ENCODE results near the gene MAPRE3. TPM values are rescaled to one million over a fixed set of nuclear protein-coding genes. Genes with fewer than 3 reads are reported as not detected.

The MAPRE3 gene
- total RNA-seq, 1 experiment from 2014 or later = 4.9 TPM

DNA sequence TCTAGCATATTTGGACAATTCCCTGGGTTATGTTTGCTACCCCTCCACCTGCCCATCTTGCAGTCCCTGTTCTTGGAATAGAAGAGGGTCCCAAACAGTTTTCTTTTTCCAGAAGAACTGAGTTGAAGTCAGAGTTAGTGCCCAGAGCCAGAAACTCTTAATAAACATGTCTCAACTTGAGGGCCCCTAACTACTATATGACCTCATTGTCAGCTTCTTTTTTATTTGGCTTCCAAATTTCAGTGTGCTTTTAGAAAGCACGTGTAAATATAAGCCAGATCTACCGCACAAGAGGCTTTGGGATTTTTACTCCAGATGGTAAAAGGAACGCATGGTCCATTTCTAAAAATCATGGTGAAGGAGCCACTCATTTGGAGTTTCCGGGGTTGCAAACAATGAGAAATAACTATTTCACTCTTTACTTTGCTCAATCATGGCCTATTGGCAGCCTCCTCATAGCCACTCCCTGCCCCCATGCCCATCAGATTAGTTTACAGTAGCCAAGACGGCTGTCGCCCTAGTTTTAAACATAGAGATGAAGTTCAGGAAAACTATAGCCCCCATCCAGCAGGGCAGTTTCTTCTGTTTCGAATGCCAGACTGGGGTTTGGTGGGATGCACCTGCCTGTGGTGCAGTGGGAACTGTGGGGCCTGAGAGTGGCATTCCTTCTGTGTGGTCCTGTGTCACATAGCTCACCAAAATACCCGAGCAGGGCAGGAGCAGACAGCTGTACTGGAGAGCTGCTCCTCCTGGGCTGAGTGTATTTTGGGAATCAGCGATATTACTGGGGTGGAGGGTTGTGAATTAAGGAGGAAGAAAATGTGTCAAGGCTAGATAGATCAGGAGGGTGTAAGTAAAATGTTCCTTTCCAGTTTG, 1.7 kb downstream of the MAPRE3 start:
- H3K27ac Mint-ChIP-seq (ENCODE audit: unreplicated experiment) = no peak overlapping the region
- no peaks in the 10 kb centered on the region for H3K36me3 Mint-ChIP-seq (ENCODE audit: insufficient read depth, unreplicated experiment)
- BruUV-seq (replicated peaks) = TSS peak; percentile 31
- intact Hi-C loops (cut with micrococcal nuclease; ENCODE audit: unreplicated experiment) = loop anchor here (2.0 kb wide), 1 partner anchor 39 kb away; no protein-coding TSS in a partner anchor
- H3K9me3 Mint-ChIP-seq (ENCODE audit: unreplicated experiment) = no peaks in the 10 kb centered on the region
- ChIA-PET POLR2A (no interaction called here), CTCF (no interaction called here)
- Histone ChIP-seq H3K4me1 (0 out of 2 replicates have a peak, but pooled peaks cover 3% of the 10 kb centered on the region), H3K27me3 (replicated peaks; ENCODE audit: control insufficient read depth, insufficient read depth, low read length) (peaks cover 1% of the 10 kb centered on the region; the same call in 1 of the 2 replicates), H3K9me3 (no peaks in the 10 kb centered on the region), H3K4me3 (ENCODE audit: low read depth, low read length) (no peak overlapping the region), H3K36me3 (ENCODE audit: control insufficient read depth, insufficient read depth, low read length) (no peaks in the 10 kb centered on the region)
- no peak overlapping the region for H3K4me3 Mint-ChIP-seq (ENCODE audit: unreplicated experiment)
- peaks cover 13% of the 10 kb centered on the region for H3K4me1 Mint-ChIP-seq (ENCODE audit: low read depth, unreplicated experiment)
- TF ChIP-seq, protein P1, sequence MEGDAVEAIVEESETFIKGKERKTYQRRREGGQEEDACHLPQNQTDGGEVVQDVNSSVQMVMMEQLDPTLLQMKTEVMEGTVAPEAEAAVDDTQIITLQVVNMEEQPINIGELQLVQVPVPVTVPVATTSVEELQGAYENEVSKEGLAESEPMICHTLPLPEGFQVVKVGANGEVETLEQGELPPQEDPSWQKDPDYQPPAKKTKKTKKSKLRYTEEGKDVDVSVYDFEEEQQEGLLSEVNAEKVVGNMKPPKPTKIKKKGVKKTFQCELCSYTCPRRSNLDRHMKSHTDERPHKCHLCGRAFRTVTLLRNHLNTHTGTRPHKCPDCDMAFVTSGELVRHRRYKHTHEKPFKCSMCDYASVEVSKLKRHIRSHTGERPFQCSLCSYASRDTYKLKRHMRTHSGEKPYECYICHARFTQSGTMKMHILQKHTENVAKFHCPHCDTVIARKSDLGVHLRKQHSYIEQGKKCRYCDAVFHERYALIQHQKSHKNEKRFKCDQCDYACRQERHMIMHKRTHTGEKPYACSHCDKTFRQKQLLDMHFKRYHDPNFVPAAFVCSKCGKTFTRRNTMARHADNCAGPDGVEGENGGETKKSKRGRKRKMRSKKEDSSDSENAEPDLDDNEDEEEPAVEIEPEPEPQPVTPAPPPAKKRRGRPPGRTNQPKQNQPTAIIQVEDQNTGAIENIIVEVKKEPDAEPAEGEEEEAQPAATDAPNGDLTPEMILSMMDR (IDR thresholded peaks at IDR 0.05; ENCODE audit: insufficient read depth in 1 of 2, low read depth in 1 of 2, low read length in 1 of 2, severe bottlenecking in 1 of 2, unreplicated experiment in 1 of 2) = no peak
- DNase-seq = no peak
- peaks cover 12% of the 10 kb centered on the region for H3K27me3 Mint-ChIP-seq (ENCODE audit: insufficient read depth, unreplicated experiment)

DNA sequence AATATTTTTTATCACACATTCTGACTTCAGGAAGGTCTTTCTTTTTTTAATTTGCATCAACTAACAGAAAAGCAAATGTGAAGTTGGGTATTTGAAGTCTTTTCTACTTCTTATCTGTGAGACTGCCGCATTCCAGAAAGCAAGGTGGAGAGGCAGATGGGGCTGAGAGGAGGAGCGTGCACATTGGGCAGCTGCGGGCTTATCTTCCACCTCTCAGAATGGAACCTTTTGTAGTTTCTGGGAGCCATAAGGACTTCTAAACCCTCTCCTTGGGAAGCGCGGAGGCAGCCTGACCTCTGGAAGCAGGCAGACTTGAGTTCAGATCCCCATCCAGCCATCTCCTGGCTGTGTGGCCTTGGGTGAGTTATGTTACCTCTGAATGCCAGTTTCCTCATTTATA, 3.9 kb downstream of the MAPRE3 start:
- H3K4me1 ChIP-seq = 0 out of 2 replicates have a peak, but pooled peaks cover 1% of the 10 kb centered on the region
- Mint-ChIP-seq H3K27ac (ENCODE audit: unreplicated experiment) (no peak overlapping the region), H3K36me3 (ENCODE audit: insufficient read depth, unreplicated experiment) (no peaks in the 10 kb centered on the region), H3K9me3 (ENCODE audit: unreplicated experiment) (no peaks in the 10 kb centered on the region), H3K4me1 (ENCODE audit: low read depth, unreplicated experiment) (peaks cover 3% of the 10 kb centered on the region), H3K27me3 (ENCODE audit: insufficient read depth, unreplicated experiment) (peaks cover 3% of the 10 kb centered on the region), H3K4me3 (ENCODE audit: unreplicated experiment) (no peak overlapping the region)
- no peak for DNase-seq
- peaks cover under 1% of the 10 kb centered on the region; the same call in 1 of the 2 replicates for H3K27me3 ChIP-seq (replicated peaks; ENCODE audit: control insufficient read depth, insufficient read depth, low read length)
- CTCF ChIA-PET = interaction anchor here (1.6 to 2.7 kb wide), 2 partner anchors 13 to 43 kb away, joined by 3 to 12 read pairs; no protein-coding TSS in a partner anchor
- no TSS peak for BruUV-seq (replicated peaks)
- H3K9me3 ChIP-seq = no peaks in the 10 kb centered on the region
- POLR2A ChIA-PET = no interaction called here
- no peaks in the 10 kb centered on the region for H3K36me3 ChIP-seq (ENCODE audit: control insufficient read depth, insufficient read depth, low read length)
- H3K4me3 ChIP-seq (ENCODE audit: low read depth, low read length) = no peak overlapping the region
- intact Hi-C loops (cut with micrococcal nuclease; ENCODE audit: unreplicated experiment) = no loop called here
- TF ChIP-seq, protein P1 (IDR thresholded peaks at IDR 0.05; ENCODE audit: insufficient read depth in 1 of 2, low read depth in 1 of 2, low read length in 1 of 2, severe bottlenecking in 1 of 2, unreplicated experiment in 1 of 2) = no peak

DNA sequence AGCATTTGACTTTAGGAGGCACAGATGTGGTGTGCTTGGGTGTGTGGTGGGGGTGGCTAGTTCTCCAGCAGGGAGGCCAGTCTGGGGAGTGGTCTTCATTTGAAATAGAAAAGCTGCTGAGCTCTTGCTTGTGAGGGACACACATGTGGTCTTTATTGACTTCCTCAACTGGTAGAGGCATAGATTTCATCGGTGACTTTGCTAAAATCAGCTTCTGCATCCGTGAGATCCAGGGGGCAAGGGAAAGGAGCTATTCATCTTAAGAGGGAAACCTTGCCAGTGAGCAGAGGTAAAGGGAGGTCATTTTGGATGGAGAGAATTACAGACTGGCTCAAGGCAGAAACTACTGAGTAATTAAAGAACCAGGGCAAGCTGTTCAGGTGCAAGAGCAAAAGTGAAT, 4.7 kb downstream of the MAPRE3 start:
- H3K9me3 Mint-ChIP-seq (ENCODE audit: unreplicated experiment) = no peaks in the 10 kb centered on the region
- CTCF ChIA-PET = interaction anchor here (1.6 to 2.7 kb wide), 2 partner anchors 13 to 42 kb away, joined by 3 to 12 read pairs; no protein-coding TSS in a partner anchor
- no TSS peak for BruUV-seq (replicated peaks)
- no peak for DNase-seq
- Histone ChIP-seq H3K36me3 (ENCODE audit: control insufficient read depth, insufficient read depth, low read length) (no peaks in the 10 kb centered on the region), H3K4me3 (ENCODE audit: low read depth, low read length) (no peak overlapping the region), H3K27me3 (replicated peaks; ENCODE audit: control insufficient read depth, insufficient read depth, low read length) (no peaks in the 10 kb centered on the region), H3K9me3 (no peaks in the 10 kb centered on the region), H3K4me1 (no peaks in the 10 kb centered on the region)
- intact Hi-C loops (cut with micrococcal nuclease; ENCODE audit: unreplicated experiment) = no loop called here
- no peaks in the 10 kb centered on the region for H3K36me3 Mint-ChIP-seq (ENCODE audit: insufficient read depth, unreplicated experiment)
- no peak overlapping the region for H3K27ac Mint-ChIP-seq (ENCODE audit: unreplicated experiment)
- POLR2A ChIA-PET = no interaction called here
- TF ChIP-seq, protein P1 (IDR thresholded peaks at IDR 0.05; ENCODE audit: insufficient read depth in 1 of 2, low read depth in 1 of 2, low read length in 1 of 2, severe bottlenecking in 1 of 2, unreplicated experiment in 1 of 2) = no peak
- H3K4me3 Mint-ChIP-seq (ENCODE audit: unreplicated experiment) = no peak overlapping the region
- H3K27me3 Mint-ChIP-seq (ENCODE audit: insufficient read depth, unreplicated experiment) = peaks cover 3% of the 10 kb centered on the region
- H3K4me1 Mint-ChIP-seq (ENCODE audit: low read depth, unreplicated experiment) = no peaks in the 10 kb centered on the region

Measured in Caco-2 (cell line).